ENCODE results near the gene GSTA5. TPM values are rescaled to one million over a fixed set of nuclear protein-coding genes. Genes with fewer than 3 reads are reported as not detected.
"Not testable (repeated sequence)": the region's sequence is repeated elsewhere in the genome, so short reads cannot be mapped to it uniquely, and the experiment has no call there.

Gene GSTA5
- total RNA-seq, 1 donor from 2014 or later = not detected

DNA sequence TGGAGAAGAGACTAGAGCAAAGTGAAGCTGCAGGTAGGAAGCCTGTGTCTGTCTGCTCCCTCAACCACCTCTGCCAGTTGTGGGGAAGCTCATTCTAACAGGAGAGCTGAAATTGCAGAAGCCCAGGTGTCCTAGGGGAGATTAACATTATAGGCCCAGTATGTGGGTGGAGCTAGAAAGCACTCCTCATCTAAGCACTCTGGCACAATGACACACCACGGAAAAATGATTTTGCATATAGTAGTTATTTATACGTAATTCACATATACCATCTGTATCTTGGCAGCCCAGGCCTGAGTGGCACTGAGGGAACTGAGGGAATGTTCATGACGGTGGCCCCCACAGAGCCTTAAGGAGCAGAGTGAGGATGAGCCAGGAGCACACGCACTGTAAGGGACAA is 9.7 kb downstream of the GSTA5 start:
- ATAC-seq = not testable (repeated sequence)

GRCh38 chr6:52829046-52829817 is 11.4 kb downstream of the GSTA5 start:
- ATAC-seq = no peak

GRCh38 chr6:52828621-52829020 is 12.0 kb downstream of the GSTA5 start:
- not testable (repeated sequence) for ATAC-seq

DNA sequence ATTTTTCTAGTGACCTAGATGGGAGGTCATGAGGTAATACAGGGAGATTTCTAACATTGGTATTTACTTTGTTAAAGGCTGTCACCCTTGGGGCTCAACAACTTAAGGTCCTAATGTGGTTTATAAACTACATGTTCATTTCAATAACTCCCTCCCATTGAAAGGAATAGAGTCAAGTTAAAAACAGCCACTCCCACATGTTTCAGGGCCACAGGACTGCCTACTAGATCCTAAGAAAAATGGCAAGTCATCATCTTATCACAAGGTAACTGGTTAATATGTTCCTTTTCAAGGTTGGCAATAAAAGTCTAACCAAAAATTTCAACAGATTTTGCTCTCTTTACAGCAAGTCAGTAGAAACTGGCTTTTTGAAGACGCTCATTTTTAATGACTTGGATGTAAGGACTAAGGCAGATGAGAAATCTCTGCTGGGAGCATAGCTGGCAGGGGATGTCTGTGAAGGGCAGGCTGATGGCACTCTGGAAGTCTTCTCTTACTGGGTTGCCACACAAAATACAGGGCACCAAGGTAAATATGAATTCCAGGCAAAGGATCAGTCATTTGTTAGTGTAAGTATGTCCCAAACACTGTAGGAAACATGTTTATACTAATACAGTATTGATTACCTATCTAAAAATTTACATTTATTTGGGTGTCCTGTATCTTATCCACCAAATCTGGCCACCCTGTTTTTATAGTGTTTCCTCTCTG is 13.4 kb downstream of the GSTA5 start:
- ATAC-seq = not testable (repeated sequence)

DNA sequence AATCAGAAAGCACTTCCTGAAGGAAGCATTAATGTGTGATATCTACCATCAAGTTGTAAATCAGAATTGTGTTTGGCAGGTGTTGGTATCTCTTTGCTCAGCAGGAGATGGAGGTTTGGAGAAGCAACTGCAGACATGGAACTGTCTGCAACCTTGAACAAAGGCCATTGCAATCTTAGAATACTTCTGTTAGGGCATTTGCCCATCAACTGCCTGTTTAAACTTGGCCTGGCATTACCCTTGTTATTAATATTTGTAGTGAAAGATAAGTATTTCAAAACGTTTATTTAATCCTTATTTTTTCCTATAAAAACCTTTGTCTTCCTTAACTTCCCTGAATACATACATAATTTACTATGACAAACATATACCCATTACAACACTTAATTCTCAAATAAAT is 14.1 kb downstream of the GSTA5 start:
- no peak for ATAC-seq

DNA sequence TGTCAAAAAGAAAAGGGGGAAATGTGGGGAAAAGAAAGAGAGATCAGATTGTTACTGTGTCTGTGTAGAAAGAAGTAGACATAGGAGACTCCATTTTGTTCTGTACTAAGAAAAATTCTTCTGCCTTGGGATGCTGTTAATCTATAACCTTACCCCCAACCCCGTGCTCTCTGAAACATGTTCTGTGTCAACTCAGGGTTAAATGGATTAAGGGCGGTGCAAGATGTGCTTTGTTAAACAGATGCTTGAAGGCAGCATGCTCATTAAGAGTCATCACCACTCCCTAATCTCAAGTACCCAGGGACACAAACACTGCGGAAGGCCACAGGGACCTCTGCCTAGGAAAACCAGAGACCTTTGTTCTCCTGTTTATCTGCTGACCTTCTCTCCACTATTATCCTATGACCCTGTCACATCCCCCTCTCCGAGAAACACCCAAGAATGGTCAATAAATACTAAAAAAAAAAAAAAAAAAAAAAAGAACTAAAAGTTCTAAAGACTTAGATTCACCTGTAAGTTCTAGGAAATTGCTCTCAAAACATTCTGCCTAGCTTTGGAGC is 14.6 kb downstream of the GSTA5 start:
- ATAC-seq = not testable (repeated sequence)

- not testable (repeated sequence) for ATAC-seq
Measured at GRCh38 chr6:52825270-52825793, 15.3 kb downstream of the GSTA5 start.

GRCh38 chr6:52821842-52822241 is 18.8 kb downstream of the GSTA5 start:
- ATAC-seq = peak; percentile 54

- ATAC-seq = no peak
Measured at GRCh38 chr6:52820198-52820597, 20.4 kb downstream of the GSTA5 start.

GRCh38 chr6:52815167-52816092 is 25.2 kb downstream of the GSTA5 start:
- ATAC-seq = peak; percentile 88

DNA sequence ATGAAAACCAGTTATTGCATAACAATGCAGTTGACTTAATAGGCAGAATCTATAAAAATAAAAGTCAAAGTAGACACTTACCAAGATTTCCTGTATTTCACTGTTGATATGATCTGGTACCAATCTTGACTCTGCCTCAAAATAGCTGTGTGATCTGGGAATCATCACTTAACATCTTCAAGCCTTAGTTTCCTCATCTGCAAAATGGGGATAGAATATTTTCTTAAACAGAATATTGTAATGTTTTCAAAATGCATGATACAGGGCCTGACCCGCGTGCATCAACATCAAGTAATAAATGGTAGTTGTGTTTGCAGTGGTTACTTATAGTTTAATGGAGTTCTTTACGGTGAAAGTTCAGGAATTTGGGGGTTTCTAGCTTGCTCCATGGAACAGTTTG is 26.1 kb downstream of the GSTA5 start:
- not testable (repeated sequence) for ATAC-seq

- ATAC-seq = not testable (repeated sequence)
Measured at GRCh38 chr6:52809777-52810176, 30.8 kb downstream of the GSTA5 start.

DNA sequence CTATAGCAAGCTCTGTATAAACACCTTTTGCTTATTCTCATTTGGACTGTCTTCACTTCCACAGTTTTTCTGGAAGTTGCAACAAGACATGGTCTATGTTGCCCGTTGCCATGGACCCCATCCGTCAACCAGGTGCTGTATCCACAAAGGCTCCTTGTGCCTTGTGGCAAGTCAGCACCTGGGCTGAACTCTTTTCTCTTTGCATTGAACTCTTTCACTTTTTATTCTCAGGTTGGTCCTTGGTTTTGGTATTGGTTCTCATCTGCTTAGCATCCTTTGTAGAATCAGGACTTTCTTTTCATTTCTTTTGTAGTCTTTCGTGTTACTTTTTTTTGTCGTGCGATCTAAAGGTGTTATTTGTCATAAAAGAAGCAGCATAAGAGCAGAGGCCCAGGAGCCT is 32.0 kb downstream of the GSTA5 start:
- no peak for ATAC-seq

- ATAC-seq = not testable (repeated sequence)
Measured at GRCh38 chr6:52803668-52804255, 36.9 kb downstream of the GSTA5 start, which contains the start of gene GSTA1. TSS of gene GSTA1 (minus strand) at chr6:52803816. CDS start at chr6:52799267, 4,549 bp downstream.

DNA sequence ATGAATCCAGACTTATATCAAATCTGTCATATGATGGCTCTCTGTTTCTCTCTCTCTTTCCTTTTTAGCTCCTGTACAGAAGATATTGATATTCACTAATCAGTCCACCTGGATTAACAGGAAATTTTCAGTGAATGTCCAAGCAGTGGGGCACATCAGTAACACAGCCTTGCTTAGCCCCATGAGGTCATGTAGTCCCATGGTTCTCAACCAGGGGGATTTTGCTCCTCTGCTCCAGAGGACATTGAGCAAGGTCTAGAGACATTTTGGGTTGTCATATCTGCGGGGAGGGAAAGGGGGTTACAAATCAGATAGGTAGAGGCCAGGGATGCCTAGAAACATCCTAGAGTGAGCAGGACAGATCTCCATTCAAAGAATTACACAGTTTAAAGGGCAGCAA is 37.8 kb downstream of the GSTA5 start:
- ATAC-seq = no peak

DNA sequence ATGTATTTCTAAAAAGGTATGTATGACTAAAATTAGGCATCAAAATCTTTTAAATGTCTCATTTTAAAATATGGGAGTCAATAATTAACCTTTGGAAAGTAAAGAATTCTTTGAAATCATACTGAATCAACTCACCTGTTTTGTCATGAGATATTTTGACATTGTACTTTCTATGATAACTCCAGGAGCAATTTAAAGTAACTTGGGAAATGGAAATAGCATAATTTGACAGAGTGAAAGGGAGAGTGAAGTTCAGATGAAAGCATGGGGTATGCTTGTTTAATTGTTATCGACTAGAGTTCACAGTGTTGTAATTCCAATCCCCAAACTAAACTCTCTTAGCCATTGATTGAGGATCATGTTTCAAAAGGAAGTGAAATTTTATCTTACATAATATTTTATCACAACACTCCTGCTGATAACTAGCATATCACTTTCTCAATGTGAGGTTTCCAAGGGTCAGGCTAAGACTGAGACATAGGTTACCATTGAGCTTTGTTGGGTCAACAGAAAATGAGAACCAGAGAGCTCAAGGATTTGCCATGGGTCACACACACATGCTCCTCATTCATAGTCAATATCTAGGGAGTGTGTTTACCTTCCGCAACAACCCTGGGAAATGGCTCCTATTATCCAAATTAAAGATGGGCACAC is 39.3 kb downstream of the GSTA5 start:
- ATAC-seq = no peak

DNA sequence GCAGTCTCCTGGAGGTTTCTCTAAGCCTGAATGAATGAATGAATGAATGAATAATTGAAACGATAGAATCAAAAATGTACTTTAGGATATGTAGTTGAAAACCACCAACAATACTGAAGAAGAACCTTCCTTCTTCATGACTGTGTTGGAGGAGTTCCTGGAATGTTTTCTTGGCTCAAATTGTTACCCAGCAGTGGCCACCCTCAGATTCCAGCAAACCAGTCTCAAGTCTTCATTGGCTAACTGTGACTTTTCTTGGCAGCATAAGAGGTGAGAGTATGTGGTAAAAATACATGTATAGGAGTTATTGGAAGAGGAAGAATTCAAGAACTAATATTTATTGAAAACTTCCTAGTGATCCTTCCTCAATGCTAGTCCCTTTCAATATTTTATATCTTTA is 41.3 kb downstream of the GSTA5 start:
- ATAC-seq = not testable (repeated sequence)

DNA sequence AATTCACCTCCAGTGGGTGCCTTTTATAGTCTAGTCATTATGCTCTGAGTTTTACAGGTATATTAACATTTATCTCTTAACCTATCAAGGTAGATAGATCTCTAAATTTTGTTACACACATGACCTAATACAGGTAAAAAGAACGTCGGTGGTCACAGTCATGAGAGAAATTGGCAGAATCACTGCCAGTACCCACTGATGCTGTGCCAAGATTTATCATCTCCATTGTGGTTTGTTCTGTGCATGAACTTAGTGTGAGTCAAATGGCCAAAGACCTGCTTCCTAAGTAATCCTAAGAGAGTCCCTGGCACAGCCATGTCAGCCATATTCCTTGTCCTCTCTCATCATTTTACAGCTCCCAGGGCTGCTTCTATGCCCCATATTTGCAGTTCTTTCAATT is 46.2 kb downstream of the GSTA5 start:
- not testable (repeated sequence) for ATAC-seq

- ATAC-seq = no peak
Measured at GRCh38 chr6:52790861-52791260, 49.8 kb downstream of the GSTA5 start.

DNA sequence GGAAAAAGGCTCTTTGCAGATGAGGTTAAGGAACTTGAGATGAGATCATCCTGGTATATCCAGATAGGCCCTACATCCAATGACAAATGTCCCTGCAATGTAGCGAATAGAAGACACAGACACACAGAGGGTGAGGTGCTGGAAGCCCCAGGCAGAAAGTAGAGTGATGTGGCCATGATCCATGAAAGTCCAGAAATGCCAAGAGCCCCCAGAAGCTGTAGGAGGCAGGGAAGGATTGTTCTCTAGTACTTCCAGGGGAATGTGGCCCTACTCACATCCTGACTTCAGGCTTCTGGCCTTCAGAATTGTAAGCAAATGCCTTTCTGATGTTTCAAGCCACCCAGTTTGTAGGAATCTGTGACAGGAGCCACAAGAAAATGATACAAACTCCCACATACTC is 51.0 kb downstream of the GSTA5 start:
- ATAC-seq = peak; percentile 28

DNA sequence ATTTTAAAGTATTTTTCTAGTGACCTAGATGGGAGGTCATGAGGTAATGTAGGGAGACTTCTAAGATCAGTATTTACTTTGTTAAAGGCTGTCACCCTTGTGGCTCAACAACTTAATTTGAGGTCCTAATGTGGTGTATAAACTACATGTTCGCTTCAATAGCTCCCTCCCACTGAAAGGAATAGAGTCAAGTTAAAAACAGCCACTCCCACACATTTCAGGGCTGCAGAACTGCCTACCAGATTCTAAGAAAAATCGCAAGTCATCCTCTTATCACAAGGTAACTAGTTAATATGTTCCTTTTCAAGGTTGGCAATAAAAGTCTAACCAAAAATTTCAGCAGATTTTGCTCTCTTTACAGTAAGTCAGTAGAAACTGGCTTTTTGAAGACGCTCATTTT is 52.1 kb downstream of the GSTA5 start:
- ATAC-seq = no peak

Data from esophagus mucosa (tissue), 1 donor.